HepG2 (cell line): ENCODE results near the gene RNF213. TPM values are rescaled to one million over a fixed set of nuclear protein-coding genes. Genes with fewer than 3 reads are reported as not detected.
A peak's percentile ranks its signal among the peaks of the same experiment; 100 is the strongest.

Source experiments
- BRD4 ChIP-seq: sonication (generic); formaldehyde crosslinking; IDR thresholded peaks from 2 replicates; pipeline ENCODE4 v1.4.0; 2020; ENCODE audit warnings: missing genetic modification reagents
- HES4 ChIP-seq: sonication (generic); formaldehyde crosslinking; IDR thresholded peaks from 2 replicates; pipeline ENCODE4 v1.9.0; 2021; ENCODE audit warnings: mild to moderate bottlenecking, missing genetic modification reagents, borderline replicate concordance
- HIVEP1 ChIP-seq: sonication (generic); formaldehyde crosslinking; IDR thresholded peaks from 2 replicates; pipeline ENCODE4 v1.4.0; 2020; ENCODE audit warnings: mild to moderate bottlenecking, missing genetic modification reagents
- HOXA3 ChIP-seq: sonication (generic); formaldehyde crosslinking; IDR thresholded peaks from 2 replicates; pipeline ENCODE4 v1.5.0; 2020; ENCODE audit warnings: missing genetic modification reagents
- JUNB ChIP-seq: sonication (generic); formaldehyde crosslinking; IDR thresholded peaks from 2 replicates; pipeline ENCODE4 v1.8.0; 2022; ENCODE audit warnings: missing genetic modification reagents, mild to moderate bottlenecking, borderline replicate concordance
- KMT2A ChIP-seq: sonication (generic); formaldehyde crosslinking; IDR thresholded peaks from 2 replicates; pipeline ENCODE4 v1.4.0; 2020; ENCODE audit warnings: missing genetic modification reagents
- NR1H2 ChIP-seq: sonication (generic); formaldehyde crosslinking; IDR thresholded peaks from 2 replicates; pipeline ENCODE4 v1.8.1; 2022; ENCODE audit warnings: low read depth, missing genetic modification reagents, borderline replicate concordance
- SETDB1 ChIP-seq: sonication (generic); formaldehyde crosslinking; IDR thresholded peaks from 2 replicates; pipeline ENCODE4 v1.5.1; 2020; ENCODE audit warnings: missing genetic modification reagents, mild to moderate bottlenecking, borderline replicate concordance
- TP53 ChIP-seq: sonication (generic); formaldehyde crosslinking; conservative IDR thresholded peaks from 2 replicates; pipeline ENCODE4 v1.4.0; 2020; ENCODE audit warnings: missing genetic modification reagents
- WIZ ChIP-seq: sonication (generic); formaldehyde crosslinking; IDR thresholded peaks from 2 replicates; pipeline ENCODE4 v1.5.1; 2020; ENCODE audit warnings: mild to moderate bottlenecking, missing genetic modification reagents
- ZBTB38 ChIP-seq: sonication (generic); formaldehyde crosslinking; IDR thresholded peaks from 2 replicates; pipeline ENCODE4 v1.5.1; 2020; ENCODE audit warnings: mild to moderate bottlenecking, missing genetic modification reagents
- ZEB1 ChIP-seq: IDR thresholded peaks from 2 replicates; pipeline ENCODE4 v1.6.1; 2012; ENCODE audit warnings: mild to moderate bottlenecking, low read depth, inconsistent platforms; ENCODE audit not compliant: insufficient replicate concordance
- ZFYVE20 ChIP-seq: sonication (generic); formaldehyde crosslinking; IDR thresholded peaks from 2 replicates; pipeline ENCODE4 v1.8.0; 2023; ENCODE audit warnings: low read depth, mild to moderate bottlenecking, moderate library complexity, missing genetic modification reagents, borderline replicate concordance
- ZMYM4 ChIP-seq: sonication (generic); formaldehyde crosslinking; IDR thresholded peaks from 2 replicates; pipeline ENCODE4 v1.8.1; 2023; ENCODE audit warnings: mild to moderate bottlenecking, missing genetic modification reagents
- ZNF543 ChIP-seq: sonication (generic); formaldehyde crosslinking; IDR thresholded peaks from 2 replicates; pipeline ENCODE4 v1.4.0; 2020; ENCODE audit warnings: mild to moderate bottlenecking, missing genetic modification reagents
- polyA plus RNA-seq, 8 experiments: library from polyadenylated mRNA; depleted of rRNA in 3 of 8; stranded (reverse) in 7 of 8; unstranded in 1 of 8; fragments of >200 nt; fragmentation: Illumina TruSeq in 4 of 8; extraction: Trizol in 4 of 8; gene quantifications; 2 replicates each; pipeline versions ENCODE4 v1.2.1 to v1.2.3, GENCODE V29; 2011 to 2016; ENCODE audit warnings: low read depth in 4 of 8, missing spikeins in 1 of 8, mixed read lengths in 1 of 8; ENCODE audit not compliant: insufficient read depth in 1 of 8
- total RNA-seq, 5 experiments: library from RNA; depleted of rRNA; stranded (reverse); fragments of >200 nt; fragmentation: Illumina TruSeq; extraction: Trizol; gene quantifications; 2 replicates each; pipeline ENCODE4 v1.2.3, GENCODE V29; 2016; ENCODE audit warnings: low read depth in 1 of 5
- TF ChIP-seq, protein P1 (sequence below): sonication (generic); formaldehyde crosslinking; conservative IDR thresholded peaks from 2 replicates; pipeline ENCODE4 v1.4.0; 2020; ENCODE audit warnings: missing genetic modification reagents
- TF ChIP-seq, protein P2 (sequence below): sonication (generic); formaldehyde crosslinking; IDR thresholded peaks from 2 replicates; pipeline ENCODE4 v1.4.0; 2020; ENCODE audit warnings: mild to moderate bottlenecking, missing genetic modification reagents
- TF ChIP-seq, protein P3 (sequence below): sonication (generic); formaldehyde crosslinking; IDR thresholded peaks from one replicate; pipeline ENCODE4 v1.5.1; 2020; ENCODE audit warnings: mild to moderate bottlenecking, missing genetic modification reagents; ENCODE audit errors: not compliant biosample characterization
- TF ChIP-seq, protein P4 (sequence below): sonication (generic); formaldehyde crosslinking; IDR thresholded peaks from 2 replicates; pipeline ENCODE4 v1.8.1; 2023; ENCODE audit warnings: mild to moderate bottlenecking, missing genetic modification reagents

RNF213 gene
- total and polyA plus RNA-seq, 2 of the 13 experiments (the other 11 are each of a cell fraction or from before 2014, with no cell fraction given), result 38.6 to 38.7 TPM

DNA sequence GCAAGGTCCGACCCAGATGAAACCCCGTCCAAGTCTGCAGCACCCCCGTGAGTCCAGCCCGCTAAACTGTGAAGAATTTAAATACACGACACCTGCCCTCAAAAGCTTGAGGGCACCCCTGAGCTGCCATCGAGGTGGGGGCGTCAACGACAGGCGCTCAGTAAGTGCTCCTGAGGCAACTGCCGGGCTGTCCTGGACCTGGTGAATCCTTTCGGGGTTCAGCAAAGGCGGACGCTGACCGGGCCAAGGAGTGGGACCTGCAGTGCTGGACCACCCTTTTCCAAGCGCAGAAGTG lies 153.8 kb downstream of the RNF213 start (continued):
- TF ChIP-seq, protein P1, sequence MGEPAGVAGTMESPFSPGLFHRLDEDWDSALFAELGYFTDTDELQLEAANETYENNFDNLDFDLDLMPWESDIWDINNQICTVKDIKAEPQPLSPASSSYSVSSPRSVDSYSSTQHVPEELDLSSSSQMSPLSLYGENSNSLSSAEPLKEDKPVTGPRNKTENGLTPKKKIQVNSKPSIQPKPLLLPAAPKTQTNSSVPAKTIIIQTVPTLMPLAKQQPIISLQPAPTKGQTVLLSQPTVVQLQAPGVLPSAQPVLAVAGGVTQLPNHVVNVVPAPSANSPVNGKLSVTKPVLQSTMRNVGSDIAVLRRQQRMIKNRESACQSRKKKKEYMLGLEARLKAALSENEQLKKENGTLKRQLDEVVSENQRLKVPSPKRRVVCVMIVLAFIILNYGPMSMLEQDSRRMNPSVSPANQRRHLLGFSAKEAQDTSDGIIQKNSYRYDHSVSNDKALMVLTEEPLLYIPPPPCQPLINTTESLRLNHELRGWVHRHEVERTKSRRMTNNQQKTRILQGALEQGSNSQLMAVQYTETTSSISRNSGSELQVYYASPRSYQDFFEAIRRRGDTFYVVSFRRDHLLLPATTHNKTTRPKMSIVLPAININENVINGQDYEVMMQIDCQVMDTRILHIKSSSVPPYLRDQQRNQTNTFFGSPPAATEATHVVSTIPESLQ (CRISPR knock-in tag), result no peak
- no peak; the same call in 1 of the 2 replicates for TF ChIP-seq KMT2A
- TF ChIP-seq HOXA3, result no peak
- TF ChIP-seq ZMYM4 (CRISPR knock-in tag), result no peak
- TF ChIP-seq, protein P2, sequence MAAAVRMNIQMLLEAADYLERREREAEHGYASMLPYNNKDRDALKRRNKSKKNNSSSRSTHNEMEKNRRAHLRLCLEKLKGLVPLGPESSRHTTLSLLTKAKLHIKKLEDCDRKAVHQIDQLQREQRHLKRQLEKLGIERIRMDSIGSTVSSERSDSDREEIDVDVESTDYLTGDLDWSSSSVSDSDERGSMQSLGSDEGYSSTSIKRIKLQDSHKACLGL (CRISPR knock-in tag), result no peak
- TF ChIP-seq, protein P3, sequence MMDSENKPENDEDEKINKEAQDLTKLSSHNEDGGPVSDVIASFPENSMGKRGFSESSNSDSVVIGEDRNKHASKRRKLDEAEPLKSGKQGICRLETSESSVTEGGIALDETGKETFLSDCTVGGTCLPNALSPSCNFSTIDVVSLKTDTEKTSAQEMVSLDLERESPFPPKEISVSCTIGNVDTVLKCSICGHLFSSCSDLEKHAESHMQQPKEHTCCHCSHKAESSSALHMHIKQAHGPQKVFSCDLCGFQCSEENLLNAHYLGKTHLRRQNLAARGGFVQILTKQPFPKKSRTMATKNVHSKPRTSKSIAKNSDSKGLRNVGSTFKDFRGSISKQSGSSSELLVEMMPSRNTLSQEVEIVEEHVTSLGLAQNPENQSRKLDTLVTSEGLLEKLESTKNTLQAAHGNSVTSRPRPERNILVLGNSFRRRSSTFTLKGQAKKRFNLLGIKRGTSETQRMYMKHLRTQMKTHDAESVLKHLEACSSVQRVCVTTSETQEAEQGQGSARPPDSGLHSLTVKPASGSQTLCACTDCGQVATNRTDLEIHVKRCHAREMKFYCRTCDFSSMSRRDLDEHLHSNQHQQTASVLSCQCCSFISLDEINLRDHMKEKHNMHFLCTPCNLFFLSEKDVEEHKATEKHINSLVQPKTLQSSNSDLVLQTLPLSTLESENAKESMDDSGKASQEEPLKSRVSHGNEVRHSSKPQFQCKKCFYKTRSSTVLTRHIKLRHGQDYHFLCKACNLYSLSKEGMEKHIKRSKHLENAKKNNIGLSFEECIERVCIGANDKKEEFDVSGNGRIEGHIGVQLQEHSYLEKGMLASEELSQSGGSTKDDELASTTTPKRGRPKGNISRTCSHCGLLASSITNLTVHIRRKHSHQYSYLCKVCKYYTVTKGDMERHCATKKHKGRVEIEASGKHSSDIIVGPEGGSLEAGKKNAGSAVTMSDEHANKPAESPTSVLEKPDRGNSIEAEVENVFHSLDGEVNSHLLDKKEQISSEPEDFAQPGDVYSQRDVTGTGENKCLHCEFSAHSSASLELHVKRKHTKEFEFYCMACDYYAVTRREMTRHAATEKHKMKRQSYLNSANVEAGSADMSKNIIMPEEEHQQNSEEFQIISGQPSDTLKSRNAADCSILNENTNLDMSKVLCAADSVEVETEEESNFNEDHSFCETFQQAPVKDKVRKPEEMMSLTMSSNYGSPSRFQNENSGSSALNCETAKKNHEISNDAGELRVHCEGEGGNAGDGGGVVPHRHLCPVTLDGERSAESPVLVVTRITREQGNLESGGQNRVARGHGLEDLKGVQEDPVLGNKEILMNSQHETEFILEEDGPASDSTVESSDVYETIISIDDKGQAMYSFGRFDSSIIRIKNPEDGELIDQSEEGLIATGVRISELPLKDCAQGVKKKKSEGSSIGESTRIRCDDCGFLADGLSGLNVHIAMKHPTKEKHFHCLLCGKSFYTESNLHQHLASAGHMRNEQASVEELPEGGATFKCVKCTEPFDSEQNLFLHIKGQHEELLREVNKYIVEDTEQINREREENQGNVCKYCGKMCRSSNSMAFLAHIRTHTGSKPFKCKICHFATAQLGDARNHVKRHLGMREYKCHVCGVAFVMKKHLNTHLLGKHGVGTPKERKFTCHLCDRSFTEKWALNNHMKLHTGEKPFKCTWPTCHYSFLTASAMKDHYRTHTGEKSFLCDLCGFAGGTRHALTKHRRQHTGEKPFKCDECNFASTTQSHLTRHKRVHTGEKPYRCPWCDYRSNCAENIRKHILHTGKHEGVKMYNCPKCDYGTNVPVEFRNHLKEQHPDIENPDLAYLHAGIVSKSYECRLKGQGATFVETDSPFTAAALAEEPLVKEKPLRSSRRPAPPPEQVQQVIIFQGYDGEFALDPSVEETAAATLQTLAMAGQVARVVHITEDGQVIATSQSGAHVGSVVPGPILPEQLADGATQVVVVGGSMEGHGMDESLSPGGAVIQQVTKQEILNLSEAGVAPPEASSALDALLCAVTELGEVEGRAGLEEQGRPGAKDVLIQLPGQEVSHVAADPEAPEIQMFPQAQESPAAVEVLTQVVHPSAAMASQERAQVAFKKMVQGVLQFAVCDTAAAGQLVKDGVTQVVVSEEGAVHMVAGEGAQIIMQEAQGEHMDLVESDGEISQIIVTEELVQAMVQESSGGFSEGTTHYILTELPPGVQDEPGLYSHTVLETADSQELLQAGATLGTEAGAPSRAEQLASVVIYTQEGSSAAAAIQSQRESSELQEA (CRISPR knock-in tag), result no peak
- TF ChIP-seq ZNF543 (CRISPR knock-in tag), result no peak
- TF ChIP-seq JUNB (CRISPR knock-in tag), result no peak
- no peak for TF ChIP-seq BRD4
- TF ChIP-seq ZFYVE20 (CRISPR knock-in tag), result no peak
- TF ChIP-seq ZEB1, result no peak
- TF ChIP-seq WIZ (CRISPR knock-in tag), result peak; percentile 13; the same call in 1 of the 2 replicates
- no peak for TF ChIP-seq HES4 (CRISPR knock-in tag)
- no peak for TF ChIP-seq SETDB1 (CRISPR knock-in tag)
- TF ChIP-seq, protein P4, sequence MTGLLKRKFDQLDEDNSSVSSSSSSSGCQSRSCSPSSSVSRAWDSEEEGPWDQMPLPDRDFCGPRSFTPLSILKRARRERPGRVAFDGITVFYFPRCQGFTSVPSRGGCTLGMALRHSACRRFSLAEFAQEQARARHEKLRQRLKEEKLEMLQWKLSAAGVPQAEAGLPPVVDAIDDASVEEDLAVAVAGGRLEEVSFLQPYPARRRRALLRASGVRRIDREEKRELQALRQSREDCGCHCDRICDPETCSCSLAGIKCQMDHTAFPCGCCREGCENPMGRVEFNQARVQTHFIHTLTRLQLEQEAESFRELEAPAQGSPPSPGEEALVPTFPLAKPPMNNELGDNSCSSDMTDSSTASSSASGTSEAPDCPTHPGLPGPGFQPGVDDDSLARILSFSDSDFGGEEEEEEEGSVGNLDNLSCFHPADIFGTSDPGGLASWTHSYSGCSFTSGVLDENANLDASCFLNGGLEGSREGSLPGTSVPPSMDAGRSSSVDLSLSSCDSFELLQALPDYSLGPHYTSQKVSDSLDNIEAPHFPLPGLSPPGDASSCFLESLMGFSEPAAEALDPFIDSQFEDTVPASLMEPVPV, result no peak
- no peak for TF ChIP-seq NR1H2 (CRISPR knock-in tag)
- no peak for TF ChIP-seq TP53 (CRISPR knock-in tag)
- no peak for TF ChIP-seq HIVEP1 (CRISPR knock-in tag)
- no peak for TF ChIP-seq ZBTB38
